IPS DF 19.7 (cell line): ENCODE results near the gene TNFRSF11A.

Experiments used
- DNase-seq: peaks from one replicate; pipeline ENCODE4 v3.0.0-alpha.2; 2013; ENCODE audit warnings: low read depth, low spot score

Gene TNFRSF11A

GRCh38 chr18:62325806-62326645 is 916 bp downstream of the TNFRSF11A start:
- DNase-seq, result no peak

- DNase-seq, result no peak
Observed at GRCh38 chr18:62326646-62327348, 1.7 kb downstream of the TNFRSF11A start.

GRCh38 chr18:62327977-62328376 is 2.9 kb downstream of the TNFRSF11A start:
- DNase-seq, result no peak

- DNase-seq, result no peak
Observed at GRCh38 chr18:62328586-62329525, 3.7 kb downstream of the TNFRSF11A start.

- DNase-seq, result no peak
Observed at GRCh38 chr18:62329691-62330454, 4.8 kb downstream of the TNFRSF11A start.

- no peak for DNase-seq
Observed at GRCh38 chr18:62330650-62331049, 5.5 kb downstream of the TNFRSF11A start.

GRCh38 chr18:62331581-62332356 is 6.7 kb downstream of the TNFRSF11A start:
- no peak for DNase-seq

GRCh38 chr18:62332431-62332830 is 7.3 kb downstream of the TNFRSF11A start:
- DNase-seq, result no peak

- DNase-seq, result no peak
Observed at GRCh38 chr18:62332964-62333695, 8.0 kb downstream of the TNFRSF11A start.

GRCh38 chr18:62334120-62334519 is 9.0 kb downstream of the TNFRSF11A start:
- DNase-seq, result no peak

GRCh38 chr18:62335494-62335893 is 10.4 kb downstream of the TNFRSF11A start:
- DNase-seq, result no peak

- no peak for DNase-seq
Observed at GRCh38 chr18:62336618-62337017, 11.5 kb downstream of the TNFRSF11A start.

GRCh38 chr18:62337336-62337735 is 12.2 kb downstream of the TNFRSF11A start:
- DNase-seq, result no peak

- DNase-seq, result no peak
Observed at GRCh38 chr18:62338446-62339105, 13.5 kb downstream of the TNFRSF11A start.

- DNase-seq, result no peak
Observed at GRCh38 chr18:62339106-62339988, 14.2 kb downstream of the TNFRSF11A start.

GRCh38 chr18:62340996-62341395 is 15.9 kb downstream of the TNFRSF11A start:
- no peak for DNase-seq

- DNase-seq, result no peak
Observed at GRCh38 chr18:62341473-62341872, 16.4 kb downstream of the TNFRSF11A start.

- DNase-seq, result no peak
Observed at GRCh38 chr18:62342884-62343283, 17.8 kb downstream of the TNFRSF11A start.
